COLO829 (cell line): ENCODE data around the gene PIAS4.

Experiments
- DNase-seq: peaks from one replicate; pipeline ENCODE4 v3.0.0; 2012; ENCODE audit warnings: low spot score

Gene PIAS4

DNA sequence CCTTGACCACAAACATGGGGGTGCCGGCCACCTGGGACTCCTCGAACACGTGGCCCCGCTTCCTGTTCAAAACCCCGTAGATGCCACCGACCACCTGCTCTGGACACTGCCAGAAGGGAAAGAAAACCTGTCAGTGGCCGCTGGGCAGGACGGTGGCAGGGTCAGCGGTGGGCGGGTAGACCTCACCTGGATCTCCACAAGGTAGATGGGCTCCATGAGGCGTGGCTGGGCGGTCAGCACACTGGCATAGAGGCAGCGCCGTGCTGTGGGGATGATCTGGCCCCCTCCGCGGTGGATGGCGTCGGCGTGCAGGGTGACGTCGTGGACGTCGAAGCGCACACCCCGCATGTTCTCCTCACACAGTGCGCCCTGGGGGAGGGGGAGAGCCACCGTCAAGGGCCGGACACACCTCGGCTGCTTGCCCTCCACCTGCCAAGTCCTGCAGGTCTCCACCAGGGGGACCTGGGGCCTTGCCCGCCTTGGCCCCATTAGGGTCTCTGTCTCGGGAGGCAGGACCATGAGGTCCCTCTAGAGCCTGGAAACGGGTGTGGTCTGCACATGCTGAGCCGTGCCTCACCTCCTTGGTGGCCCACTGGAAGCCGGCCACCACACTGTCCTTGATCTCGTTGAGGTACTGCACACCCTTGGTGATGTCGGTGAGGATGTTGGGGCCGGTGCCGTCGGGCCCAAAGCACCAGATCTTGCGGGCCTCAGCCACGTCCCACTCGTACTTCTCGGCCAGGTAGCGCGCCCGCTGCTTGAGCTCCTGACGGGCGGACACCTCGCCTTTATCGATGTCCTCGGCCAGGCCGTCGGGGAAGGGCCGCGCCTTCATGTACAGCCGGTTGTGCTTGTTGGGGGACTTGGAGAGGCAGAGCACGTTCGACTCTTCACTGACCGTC lies 30.0 kb upstream of the PIAS4 start:
- no peak for DNase-seq

DNA sequence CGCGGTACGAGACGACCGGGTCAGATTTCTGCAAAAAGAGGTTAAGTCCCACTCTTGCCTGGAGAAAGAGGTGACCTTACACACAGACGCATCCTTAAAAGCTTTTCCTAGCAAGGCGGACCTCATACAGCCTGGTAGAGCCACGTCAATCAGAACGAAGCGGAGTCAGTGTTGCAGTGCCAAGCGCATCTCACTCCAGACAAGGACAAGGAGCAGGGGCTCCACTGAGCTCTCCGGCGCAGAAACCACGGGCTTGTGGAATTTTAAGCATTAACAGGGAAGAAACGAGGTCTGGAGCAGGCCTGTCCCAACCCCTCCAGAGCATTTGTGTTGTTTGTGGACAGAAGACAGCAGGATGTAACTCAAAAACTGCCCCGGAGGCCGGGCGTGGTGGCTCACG lies 29.4 kb upstream of the PIAS4 start:
- no peak for DNase-seq

GRCh38 chr19:3979289-3979673 lies 28.3 kb upstream of the PIAS4 start:
- no peak for DNase-seq

GRCh38 chr19:3979674-3980352 lies 27.7 kb upstream of the PIAS4 start:
- DNase-seq = no peak

DNA sequence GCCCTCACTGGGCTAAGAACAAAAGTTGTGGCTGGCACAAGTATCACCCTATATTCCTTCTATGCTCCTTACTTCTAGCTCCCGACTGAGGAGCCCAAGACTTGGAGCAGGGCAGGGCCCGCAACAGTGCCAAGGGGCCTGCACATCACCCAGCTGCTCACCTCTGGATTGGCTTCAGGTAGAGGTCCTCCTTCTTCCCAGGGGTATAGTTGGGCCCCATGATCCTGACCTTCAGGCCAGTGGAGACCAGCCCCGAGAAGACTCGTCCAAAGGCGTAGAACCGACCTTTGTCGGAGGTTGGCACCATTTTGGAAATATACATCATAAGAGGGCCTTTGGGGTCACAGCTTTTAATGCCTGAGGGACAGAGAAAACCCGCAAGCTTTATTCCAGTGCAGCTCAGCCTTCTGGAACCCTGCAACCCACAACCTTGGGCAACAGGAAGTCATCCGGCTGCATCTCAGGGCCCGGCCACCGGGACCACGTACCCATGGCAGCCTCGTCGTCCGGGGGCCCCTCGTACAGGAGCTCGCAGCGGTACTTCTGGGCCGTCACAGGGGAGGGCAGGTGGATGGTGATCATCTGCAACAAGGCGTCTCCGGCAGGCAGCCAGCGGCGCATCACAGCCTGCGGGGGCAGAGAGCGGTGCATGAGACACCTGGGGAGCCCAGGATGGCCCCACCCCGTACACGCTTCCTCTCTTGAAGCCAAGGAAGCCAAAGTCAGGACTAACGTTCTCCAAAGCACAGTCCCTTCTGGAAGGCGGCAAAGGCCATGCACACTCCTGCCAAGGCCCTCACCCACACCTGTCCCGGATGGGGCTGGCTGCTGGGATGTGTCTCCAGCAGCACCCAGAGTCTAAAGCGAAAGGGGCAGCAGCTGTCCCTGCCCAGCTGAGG lies 26.9 kb upstream of the PIAS4 start:
- no peak for DNase-seq

DNA sequence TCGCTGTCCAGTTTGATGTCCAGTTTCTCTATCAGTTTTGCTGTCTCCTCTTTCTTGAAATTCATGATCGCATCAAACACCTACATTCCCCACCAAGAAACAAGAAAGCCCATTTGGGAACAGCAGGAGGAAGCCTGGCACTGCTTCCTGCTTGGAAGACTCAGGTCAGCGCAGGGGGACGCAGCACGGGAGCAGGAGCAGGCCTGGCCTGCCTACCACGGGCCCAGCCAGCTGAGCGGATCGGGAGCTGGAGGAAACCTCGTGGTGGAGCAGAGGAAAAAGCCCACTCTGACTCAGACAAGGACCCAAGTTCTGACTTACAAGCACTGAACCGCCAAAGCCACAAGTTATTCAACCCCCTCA lies 26.2 kb upstream of the PIAS4 start:
- DNase-seq = no peak

- DNase-seq = no peak
These were observed 25.5 kb upstream of the PIAS4 start for GRCh38 chr19:3981736-3982681.

- no peak for DNase-seq
These were observed 24.6 kb upstream of the PIAS4 start for GRCh38 chr19:3982701-3983541.

DNA sequence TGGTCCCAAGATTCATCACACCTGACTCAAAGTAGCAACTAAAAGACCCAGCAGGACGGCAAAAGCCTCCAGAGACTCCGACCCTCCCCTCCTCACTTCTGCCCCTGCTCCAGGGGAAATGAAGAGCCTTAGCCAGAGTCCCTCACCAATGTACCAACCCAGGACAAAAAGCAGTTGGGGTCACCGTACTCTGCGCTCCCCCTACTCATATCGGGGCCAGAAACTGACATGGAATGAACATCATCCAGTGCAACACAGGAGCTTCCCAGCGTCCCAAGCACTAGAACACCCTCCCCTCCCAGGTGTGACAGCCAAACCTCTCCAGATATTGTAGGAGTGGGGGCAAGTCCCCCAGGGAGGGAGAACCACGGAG lies 24.0 kb upstream of the PIAS4 start:
- DNase-seq = no peak

DNA sequence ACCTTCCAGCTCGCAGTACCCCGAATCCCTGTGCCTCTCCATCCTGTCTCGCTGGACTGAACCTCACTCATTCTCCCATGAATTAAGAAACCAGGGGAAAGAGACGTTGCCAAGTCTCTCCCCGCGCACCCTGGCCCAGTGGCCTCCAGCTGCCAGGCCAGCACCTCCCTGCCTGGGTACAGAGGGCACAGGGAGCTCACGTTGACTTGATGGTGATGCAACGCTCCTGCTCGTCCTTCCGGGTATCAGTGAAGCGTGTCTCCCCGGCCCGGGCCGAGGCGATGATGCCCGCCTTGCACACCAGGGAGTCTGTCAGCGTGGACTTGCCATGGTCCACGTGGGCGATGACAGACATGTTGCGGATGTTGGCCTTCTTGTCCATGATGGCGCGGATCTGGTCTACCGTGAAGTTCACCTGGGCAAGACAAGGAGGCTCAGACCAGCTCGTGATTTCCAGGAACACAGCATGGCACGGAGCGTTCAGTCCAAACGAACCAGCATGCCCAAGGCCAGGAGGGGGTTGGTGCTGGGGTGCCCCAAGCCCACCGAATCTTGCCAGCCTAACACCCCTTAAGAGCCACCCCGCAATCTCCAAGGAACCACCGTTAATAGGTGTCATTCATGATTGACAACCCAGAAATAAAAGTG lies 23.5 kb upstream of the PIAS4 start:
- DNase-seq = no peak

- DNase-seq = no peak
These were observed 23.0 kb upstream of the PIAS4 start for GRCh38 chr19:3984584-3984907.

DNA sequence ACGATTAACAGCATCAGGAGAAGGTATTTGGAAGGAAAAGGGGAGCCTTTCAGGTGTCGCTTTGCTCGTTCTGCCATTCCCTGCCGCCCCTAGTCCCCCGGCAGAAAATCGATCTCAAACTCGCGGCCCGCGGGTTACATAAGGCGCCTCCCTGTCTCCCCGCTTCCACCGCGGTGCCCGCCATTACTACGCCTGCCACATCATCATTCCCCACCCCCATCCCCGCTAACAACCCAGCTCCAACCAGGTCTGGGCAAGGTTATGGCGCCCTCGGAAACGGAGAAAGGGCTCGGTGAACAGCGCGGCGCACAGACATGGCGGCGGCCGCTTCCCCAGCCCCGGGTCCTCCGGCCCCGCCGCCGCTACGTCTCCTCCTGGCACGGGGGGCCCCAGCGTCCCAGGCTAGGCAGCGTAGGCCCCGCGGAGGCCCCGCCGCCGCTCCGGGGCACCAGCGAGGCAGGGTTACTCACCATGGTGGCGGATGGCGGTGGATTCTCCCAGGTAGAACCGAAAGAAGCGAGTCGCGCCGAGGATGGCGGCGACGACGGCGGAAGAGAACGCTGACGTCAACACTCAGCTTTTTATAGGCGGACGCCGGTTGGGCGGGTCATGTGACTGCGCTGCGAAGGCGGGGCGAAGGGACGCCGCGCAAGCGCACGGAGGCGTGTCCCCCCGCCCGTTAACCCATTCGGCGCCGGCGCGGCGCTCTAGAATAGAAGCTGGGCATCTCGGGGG lies 22.5 kb upstream of the PIAS4 start, which contains the start of gene EEF2:
EEF2 (minus strand) TSS at position 556 of the 735 bp plus-strand sequence; CDS start at position 473, 83 bp downstream.
- DNase-seq = peak; percentile 95

- DNase-seq = no peak
These were observed 21.8 kb upstream of the PIAS4 start for GRCh38 chr19:3985643-3986259.

GRCh38 chr19:3986260-3987041 lies 21.1 kb upstream of the PIAS4 start:
- DNase-seq = peak; percentile 56

GRCh38 chr19:3987619-3988371 lies 19.7 kb upstream of the PIAS4 start:
- peak; percentile 84 for DNase-seq

DNA sequence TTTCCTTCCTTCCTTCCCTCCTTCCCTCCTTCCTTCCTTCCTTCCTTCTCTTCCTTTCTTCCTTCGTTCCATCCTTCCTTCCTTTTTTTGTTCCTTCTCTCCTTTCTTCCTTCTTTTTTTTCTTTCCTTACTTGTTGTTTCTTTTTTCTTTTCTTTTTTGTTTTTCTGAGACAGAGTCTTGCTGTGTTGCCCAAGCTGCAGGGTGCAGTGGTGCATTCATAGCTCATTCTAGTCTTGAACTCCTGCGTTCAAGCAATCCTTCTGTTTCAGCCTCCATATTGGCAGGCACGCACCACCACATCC lies 16.8 kb upstream of the PIAS4 start:
- no peak for DNase-seq

DNA sequence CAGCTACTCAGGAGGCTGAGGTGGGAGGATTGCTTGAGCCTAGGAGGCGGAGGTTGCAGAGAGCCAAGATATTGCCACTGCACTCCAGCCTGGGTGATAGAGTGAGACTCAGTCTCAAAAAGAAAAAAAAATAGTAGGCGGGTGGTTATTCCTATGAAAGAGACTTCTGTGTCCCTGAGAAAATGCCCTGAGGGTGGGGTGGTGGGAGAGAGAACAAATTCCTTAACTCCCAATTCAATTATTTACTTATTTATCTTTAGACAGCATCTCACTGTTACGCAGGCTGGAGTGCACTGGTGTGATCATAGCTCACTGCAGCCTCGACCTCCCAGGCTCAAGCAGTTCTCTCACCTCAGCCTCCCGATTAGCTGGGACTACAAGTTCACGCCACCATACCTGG lies 11.9 kb upstream of the PIAS4 start:
- peak; percentile 70 for DNase-seq
